ENCODE data around the gene ABTB2.

DNA sequence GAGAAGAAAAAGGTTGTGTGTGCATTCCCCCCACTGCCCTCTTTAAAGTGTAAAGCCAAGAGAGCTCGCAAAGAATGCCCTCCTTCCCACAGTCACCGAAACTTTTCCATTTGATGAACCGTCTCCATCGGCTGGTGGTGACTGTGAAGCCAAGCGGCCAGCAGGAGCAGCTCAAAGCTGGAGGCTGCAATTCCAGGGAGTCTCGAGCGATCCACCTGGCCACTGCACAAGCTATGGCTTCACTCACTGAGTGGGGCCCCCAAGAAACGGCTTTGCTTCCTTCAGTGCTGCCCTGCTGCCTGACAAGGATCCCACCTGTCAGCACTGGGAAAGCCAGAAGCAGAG is 117.7 kb downstream of the ABTB2 start:
- TF ChIP-seq, protein P1, sequence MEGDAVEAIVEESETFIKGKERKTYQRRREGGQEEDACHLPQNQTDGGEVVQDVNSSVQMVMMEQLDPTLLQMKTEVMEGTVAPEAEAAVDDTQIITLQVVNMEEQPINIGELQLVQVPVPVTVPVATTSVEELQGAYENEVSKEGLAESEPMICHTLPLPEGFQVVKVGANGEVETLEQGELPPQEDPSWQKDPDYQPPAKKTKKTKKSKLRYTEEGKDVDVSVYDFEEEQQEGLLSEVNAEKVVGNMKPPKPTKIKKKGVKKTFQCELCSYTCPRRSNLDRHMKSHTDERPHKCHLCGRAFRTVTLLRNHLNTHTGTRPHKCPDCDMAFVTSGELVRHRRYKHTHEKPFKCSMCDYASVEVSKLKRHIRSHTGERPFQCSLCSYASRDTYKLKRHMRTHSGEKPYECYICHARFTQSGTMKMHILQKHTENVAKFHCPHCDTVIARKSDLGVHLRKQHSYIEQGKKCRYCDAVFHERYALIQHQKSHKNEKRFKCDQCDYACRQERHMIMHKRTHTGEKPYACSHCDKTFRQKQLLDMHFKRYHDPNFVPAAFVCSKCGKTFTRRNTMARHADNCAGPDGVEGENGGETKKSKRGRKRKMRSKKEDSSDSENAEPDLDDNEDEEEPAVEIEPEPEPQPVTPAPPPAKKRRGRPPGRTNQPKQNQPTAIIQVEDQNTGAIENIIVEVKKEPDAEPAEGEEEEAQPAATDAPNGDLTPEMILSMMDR (conservative IDR thresholded peaks at IDR 0.05; ENCODE audit: low read length): no peak
- no peak for TF ChIP-seq EZH2phosphoT487 (IDR thresholded peaks at IDR 0.05; ENCODE audit: borderline replicate concordance, low read depth, low read length)
